HEK293 (cell line): ENCODE measurements around the gene NMB.

ENCODE experiments used
- ZNF133 ChIP-seq: fragments of 450-650 bp; formaldehyde crosslinking; IDR thresholded peaks from 2 replicates; pipeline ENCODE4 v1.5.1; 2016; ENCODE audit warnings: missing biosample characterization, missing genetic modification characterization
- ZNF184 ChIP-seq: fragments of 450-650 bp; IDR thresholded peaks from 2 replicates; pipeline ENCODE4 v1.5.1; 2018; ENCODE audit warnings: missing biosample characterization, mild to moderate bottlenecking, missing genetic modification characterization
- ZNF510 ChIP-seq: fragments of 450-650 bp; formaldehyde crosslinking; IDR thresholded peaks from 2 replicates; pipeline ENCODE4 v1.5.1; 2018; ENCODE audit warnings: mild to moderate bottlenecking, missing genetic modification characterization, missing biosample characterization; ENCODE audit not compliant: insufficient replicate concordance

DNA sequence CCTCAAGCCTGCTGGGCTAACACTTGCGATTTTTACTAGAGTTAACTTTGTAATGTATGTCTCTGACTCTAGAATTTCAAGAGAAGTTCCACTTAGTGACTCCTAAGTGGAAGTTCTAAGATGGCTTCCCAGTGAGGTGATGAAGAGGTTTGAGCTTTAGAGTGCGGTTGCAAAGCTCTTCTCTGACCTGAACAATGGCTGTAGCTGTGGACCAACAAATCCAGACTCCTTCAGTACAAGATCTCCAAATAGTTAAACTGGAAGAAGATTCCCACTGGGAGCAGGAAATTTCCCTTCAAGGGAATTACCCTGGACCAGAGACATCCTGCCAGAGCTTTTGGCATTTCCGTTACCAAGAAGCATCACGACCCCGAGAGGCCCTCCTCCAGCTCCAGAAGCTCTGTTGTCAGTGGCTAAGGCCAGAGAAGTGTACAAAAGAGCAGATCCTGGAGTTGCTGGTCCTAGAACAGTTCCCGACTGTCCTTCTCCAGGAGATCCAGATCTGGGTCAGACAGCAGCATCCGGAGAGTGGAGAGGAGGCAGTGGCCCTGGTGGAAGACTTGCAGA is 26.2 kb downstream of the NMB start:
- TF ChIP-seq ZNF184 (no peak), ZNF133 (tag by site-specific recombination) (no peak), ZNF510 (tag by site-specific recombination) (no peak)
